Epithelial cell of esophagus (primary cell): ENCODE data around the gene RPRM.
"Not testable (repeated sequence)": the region's sequence is repeated elsewhere in the genome, so short reads cannot be mapped to it uniquely, and the experiment has no call there.

Experiments
- DNase-seq: peaks from one replicate; pipeline ENCODE4 v3.0.0; 2010; ENCODE audit warnings: low read depth
- H3K4me3 ChIP-seq: 2 replicates; pipeline ENCODE4 v1.5.1; 2011; ENCODE audit warnings: mild to moderate bottlenecking, low read length, control low read depth
- CTCF ChIP-seq: IDR thresholded peaks from 2 replicates; pipeline ENCODE4 v1.5.1; 2011; ENCODE audit warnings: low read depth, mild to moderate bottlenecking, low read length, control low read depth, inconsistent platforms; ENCODE audit not compliant: insufficient read depth; ENCODE audit errors: missing control alignments

Gene RPRM

GRCh38 chr2:153455861-153456260, 22.7 kb downstream of the RPRM start:
- no peak overlapping the region for H3K4me3 ChIP-seq
- no peak for TF ChIP-seq CTCF
- no peak for DNase-seq

- H3K4me3 ChIP-seq: no peak overlapping the region
- no peak for DNase-seq
- no peak for TF ChIP-seq CTCF
Measured at GRCh38 chr2:153455403-153455802, 23.2 kb downstream of the RPRM start.

- no peak for TF ChIP-seq CTCF
- H3K4me3 ChIP-seq: no peak overlapping the region
- DNase-seq: no peak
Measured at GRCh38 chr2:153451611-153452010, 27.0 kb downstream of the RPRM start.

DNA sequence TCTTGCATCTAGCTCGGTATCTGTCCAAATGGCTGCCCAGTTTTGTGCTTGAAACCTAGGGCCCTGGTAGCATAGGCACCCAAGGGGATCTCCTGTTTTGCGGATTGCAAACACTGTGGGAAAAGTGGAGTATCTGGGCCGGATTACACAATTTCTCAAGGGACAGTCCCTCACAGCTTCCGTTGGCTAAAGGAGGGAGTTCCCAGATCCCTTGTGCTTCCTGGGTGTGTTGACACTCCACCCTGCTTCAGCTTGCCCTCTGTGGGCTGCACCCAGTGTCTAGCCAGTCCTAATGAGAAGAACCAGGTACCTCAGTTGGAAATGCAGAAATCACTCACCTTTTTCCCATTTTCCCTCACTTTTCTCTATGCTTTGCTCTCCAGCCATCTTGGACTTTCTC, 35.5 kb downstream of the RPRM start:
- no peak overlapping the region for H3K4me3 ChIP-seq
- TF ChIP-seq CTCF: no peak
- DNase-seq: no peak

DNA sequence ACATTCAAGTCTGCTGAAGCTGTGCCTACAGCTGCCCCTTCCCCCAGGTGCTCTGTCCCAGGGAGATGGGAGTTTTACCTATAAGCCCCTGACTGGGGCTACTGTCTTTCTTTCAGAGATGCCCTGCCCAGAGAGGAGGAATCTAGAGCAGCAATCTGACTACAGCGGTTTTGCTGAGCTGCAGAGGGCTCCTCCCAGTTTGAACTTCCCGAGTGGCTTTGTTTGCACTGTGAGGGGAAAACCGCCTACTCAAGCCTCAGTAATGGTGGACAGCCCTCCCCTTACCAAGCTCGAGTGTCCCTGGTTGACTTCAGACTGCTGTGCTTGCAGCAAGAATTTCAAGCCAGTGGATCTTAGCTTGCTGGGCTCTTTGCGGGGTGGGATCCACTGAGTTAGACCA, 35.9 kb downstream of the RPRM start:
- H3K4me3 ChIP-seq, DNase-seq: not testable (repeated sequence)

DNA sequence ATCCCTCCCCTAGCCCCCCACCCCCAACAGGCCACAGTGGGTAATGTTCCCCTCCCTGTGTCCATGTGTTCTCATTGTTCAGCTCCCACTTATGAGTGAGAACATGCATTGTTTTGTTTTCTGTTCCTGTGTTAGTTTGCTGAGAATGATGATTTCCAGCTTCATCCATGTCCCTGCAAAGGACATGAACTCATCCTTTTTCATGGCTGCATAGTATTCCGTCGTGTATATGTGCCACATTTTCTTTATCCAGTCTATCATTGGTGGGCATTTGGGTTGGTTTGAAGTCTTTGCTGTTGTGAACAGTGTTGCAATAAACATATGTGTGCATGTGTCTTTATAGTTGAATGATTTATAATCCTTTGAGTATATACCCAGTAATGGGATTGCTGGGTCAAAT, 38.5 kb downstream of the RPRM start:
- not testable (repeated sequence) for DNase-seq, H3K4me3 ChIP-seq

DNA sequence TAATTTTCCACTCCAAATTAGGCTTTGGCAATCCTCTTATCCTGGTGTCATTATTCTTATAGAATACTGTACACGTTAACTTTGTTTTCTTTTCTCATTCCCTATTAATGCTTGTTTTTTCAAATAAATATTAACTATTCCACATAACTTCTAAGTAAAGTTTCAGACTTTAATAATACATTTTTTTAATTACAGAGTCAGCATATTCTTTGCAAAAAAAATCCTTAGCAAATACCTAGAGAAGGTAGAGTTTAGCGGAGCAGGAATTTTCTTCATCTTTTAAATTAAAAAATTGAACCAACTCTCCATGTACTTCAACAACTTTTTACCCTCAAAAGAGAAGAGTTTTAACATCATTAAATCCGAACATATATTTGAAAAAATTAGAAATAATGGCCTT, 45.2 kb downstream of the RPRM start:
- no peak for TF ChIP-seq CTCF
- no peak for DNase-seq
- no peak overlapping the region for H3K4me3 ChIP-seq

- no peak overlapping the region for H3K4me3 ChIP-seq
- DNase-seq: no peak
- TF ChIP-seq CTCF: no peak
Measured at GRCh38 chr2:153432381-153432780, 46.2 kb downstream of the RPRM start.
